GM15510 (cell line): Measurements from ENCODE around the gene DFFB.

Experiments
- POLR2A ChIP-seq: IDR thresholded peaks from 3 replicates; pipeline ENCODE4 v1.6.1; 2011; ENCODE audit warnings: borderline replicate concordance; ENCODE audit not compliant: insufficient read length; ENCODE audit errors: extremely low read depth

Gene DFFB

DNA sequence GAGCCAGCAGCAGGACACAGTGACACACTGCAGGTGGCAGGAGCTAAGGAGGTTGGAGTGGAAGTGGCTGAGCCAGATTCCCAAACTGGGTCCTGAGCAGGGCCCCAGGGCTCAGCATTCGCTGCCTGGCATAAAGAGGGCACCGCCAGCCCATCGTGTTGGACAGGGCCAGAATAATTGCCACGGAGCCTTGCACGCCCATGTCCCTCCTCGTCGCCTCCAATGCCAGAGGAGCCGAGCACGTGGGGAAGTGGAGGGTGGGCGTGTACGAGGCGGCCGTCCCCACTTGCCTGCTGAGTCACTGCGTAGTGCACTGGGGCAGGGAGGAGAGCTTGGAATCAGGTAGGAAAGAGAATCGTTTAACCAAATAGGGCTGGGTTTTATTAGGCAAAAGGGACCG is 34.9 kb upstream of the DFFB start:
- no peak for TF ChIP-seq POLR2A

DNA sequence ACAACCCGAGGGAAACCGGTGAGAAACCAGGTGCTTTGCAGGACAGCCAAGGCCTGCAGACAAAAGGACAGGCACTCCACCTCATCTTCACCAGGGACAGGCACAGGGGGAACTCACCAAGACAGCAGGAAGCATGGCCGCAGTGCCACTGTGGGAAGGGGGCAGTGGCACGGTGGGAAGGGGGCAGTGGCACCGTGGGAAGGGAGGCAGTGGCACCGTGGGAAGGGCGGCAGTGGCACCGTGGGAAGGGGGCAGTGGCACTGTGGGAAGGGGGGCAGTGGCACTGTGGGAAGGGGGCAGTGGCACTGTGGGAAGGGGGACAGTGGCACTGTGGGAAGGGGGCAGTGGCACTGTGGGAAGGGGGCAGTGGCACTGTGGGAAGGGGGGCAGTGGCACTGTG is 32.6 kb upstream of the DFFB start:
- no peak for TF ChIP-seq POLR2A

DNA sequence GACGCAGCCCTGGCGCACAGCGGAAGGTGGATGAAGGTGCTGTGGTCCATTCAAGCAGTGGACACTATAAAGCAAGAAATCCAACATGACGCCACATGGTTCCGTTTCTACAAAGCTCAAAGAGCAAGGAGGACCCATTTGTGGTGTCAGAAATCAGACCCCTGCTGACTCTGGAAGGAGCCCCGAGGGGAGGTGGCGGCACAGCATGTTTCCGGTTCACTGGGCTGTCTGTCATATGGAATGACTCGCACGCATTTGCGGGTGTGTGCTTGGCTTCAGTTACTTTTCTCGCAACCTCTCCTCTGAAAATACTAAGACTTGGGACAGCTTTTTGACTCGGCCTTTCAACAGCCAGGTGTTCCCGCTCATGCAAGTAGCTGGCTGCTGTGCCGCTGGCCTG is 31.9 kb upstream of the DFFB start:
- no peak for TF ChIP-seq POLR2A

- no peak for TF ChIP-seq POLR2A
Observed at GRCh38 chr1:3827813-3828307, 29.4 kb upstream of the DFFB start.

DNA sequence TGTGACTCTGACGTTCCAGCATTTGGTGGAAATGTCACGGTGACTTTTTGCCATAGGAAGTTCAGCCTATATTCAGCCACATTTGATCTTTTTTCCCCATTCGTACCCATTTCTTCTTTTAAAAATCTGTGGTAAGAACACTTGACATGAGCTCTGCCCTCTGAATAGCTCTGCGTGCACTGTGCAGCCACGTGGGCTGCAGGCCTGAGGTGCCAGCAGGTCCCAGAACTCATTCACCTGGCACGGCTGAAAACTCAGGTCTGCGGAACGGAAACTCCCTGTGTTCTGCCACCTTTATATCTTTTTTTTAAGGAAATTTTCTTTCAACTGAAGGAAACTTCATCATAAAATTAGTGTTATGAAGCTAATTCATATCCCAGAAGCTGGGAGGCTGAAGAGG is 28.9 kb upstream of the DFFB start:
- TF ChIP-seq POLR2A = no peak

- TF ChIP-seq POLR2A = no peak
Observed at GRCh38 chr1:3831689-3832088, 25.6 kb upstream of the DFFB start.

- TF ChIP-seq POLR2A = no peak
Observed at GRCh38 chr1:3834701-3835100, 22.6 kb upstream of the DFFB start.

GRCh38 chr1:3836421-3836820 is 20.9 kb upstream of the DFFB start:
- TF ChIP-seq POLR2A = no peak

DNA sequence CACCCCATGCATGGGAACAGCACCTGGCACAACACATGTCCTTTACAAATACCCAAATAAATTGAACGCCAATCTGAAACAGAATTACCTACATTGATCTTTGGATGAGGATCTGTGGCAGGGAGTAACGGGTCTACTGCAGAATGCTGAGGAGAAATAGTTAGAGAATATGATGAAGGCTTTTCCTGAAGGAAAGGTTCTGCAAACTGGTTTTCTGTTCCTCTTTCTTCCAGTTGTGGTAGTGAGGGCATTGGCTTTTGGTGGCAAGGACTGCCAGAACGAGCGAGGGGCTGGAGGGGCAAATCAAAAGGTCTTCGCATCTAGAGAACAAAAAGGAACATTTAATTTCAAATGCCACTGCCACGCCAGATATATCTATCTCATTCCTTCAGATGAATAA is 20.1 kb upstream of the DFFB start:
- no peak for TF ChIP-seq POLR2A

DNA sequence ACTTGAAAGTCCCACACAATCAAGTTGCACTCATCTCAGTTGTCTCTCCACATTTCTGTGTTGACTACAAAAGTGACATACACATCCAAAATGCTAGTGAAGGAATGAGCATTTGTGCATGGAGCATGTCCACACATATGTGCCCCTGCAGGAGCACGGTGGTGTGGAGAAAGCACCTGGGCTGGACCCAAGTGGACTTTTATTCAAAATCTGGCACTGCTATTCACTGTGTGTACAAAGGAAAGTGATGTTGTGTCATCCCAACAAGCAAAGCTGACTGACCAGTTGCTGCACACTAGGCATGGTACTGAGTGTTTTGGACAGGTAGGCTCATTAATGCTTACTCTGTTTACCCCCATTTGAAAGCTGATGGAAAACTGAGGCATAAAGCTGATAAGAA is 19.6 kb upstream of the DFFB start:
- TF ChIP-seq POLR2A = no peak

DNA sequence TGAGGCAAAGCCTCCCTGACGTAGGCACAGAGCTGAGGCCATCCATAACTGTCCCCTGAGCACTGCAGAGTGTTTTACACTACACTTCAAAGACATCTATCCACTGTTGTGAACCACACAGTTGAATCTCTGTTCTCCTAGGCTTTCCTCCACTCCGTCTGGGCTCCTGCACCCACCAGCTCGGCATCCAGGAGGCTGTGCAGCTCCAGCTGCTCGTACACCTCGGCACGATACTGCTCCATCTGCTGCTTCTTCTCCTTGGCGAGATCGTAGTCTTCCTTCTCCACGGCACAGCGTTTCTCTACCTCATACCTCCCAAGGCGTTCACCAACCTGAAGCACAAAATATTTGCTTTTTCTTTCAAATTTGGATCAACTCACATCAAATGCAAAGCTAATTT is 18.5 kb upstream of the DFFB start:
- TF ChIP-seq POLR2A = no peak

DNA sequence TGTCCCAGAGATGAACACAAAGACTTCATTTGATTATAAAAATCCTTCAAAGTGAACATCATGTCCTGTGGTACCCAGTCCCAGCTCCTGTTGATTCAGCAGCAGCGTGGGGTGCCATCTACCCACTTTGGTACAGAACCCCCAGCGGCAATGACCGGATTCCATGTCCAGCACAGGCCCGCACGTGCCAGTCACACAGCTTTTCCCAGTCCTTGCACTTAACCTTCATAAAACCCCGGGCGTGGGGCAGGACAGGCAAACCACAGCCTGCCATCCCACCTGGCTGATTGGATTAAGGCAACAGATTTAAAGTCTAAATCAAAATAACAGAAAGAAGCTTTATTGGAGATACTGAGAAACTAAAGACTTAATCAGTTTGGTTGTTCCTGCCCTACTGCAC is 15.8 kb upstream of the DFFB start:
- TF ChIP-seq POLR2A = no peak

DNA sequence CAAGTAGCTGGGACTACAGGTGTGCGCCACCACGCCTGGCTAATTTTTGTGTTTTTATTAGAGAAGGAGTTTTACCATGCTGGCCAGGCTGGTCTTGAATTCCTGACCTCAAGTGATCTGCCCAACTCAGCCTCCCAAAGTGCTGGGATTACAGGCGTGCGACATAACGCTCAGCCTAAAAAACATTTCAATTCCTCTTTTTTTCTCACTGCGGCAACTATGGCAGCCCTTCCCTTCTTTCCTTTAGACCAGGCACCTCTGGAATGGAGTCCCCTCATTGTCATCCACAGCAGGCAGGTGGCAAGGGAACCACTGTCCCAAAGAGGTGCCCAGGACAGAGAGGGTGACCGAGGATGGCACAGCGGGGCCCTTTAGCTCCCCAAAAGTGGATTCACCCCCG is 14.4 kb upstream of the DFFB start:
- no peak for TF ChIP-seq POLR2A

GRCh38 chr1:3846541-3846940 is 10.7 kb upstream of the DFFB start:
- TF ChIP-seq POLR2A = no peak

DNA sequence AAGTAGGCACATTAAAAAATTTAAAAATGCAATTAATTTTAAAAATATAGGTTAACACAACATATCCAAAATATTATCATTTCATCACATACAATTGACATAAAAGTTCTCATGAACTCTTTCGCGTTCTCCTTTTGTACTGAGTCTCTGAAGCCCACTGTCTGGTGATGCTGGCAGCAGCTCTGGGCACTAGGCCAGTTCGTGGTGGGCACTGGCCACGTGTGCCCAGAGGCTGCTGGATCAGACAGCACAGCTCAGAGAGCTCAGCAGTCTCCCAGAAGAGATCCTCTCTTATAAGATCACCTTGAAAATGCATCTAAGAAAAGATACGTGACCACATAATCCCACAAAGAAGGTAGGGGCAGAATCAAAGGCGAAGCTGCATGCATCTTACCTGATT is 10.2 kb upstream of the DFFB start:
- TF ChIP-seq POLR2A = no peak

GRCh38 chr1:3850857-3851256 is 6.4 kb upstream of the DFFB start:
- no peak for TF ChIP-seq POLR2A

DNA sequence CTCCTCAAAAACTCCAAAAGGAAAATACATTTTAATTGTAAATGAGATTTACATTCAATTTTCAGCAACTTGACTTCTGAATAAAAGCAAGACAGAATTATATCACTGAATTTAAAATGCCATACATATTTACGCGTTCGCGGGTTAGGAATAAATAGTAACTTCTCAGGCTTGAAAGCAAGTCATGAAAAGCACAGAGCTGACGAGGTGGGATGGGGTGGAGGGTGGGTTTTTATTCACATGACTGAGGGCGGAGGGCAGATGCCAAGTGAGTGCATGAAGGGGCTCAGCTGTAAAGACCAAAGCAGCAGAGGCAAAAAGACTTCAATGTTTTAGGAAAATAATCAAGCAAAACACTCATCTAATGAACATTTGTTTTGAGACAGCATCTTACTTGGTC is 6.0 kb upstream of the DFFB start:
- TF ChIP-seq POLR2A = no peak
